Ecto neural progenitor cell (in vitro differentiated cells): Measurements from ENCODE around the gene CTU2.
A peak's percentile ranks its signal among the peaks of the same experiment; 100 is the strongest.

Experiments
- DNase-seq: peaks from one replicate; pipeline ENCODE4 v3.0.0-alpha.2; 2018; ENCODE audit warnings: low spot score

The CTU2 gene

DNA sequence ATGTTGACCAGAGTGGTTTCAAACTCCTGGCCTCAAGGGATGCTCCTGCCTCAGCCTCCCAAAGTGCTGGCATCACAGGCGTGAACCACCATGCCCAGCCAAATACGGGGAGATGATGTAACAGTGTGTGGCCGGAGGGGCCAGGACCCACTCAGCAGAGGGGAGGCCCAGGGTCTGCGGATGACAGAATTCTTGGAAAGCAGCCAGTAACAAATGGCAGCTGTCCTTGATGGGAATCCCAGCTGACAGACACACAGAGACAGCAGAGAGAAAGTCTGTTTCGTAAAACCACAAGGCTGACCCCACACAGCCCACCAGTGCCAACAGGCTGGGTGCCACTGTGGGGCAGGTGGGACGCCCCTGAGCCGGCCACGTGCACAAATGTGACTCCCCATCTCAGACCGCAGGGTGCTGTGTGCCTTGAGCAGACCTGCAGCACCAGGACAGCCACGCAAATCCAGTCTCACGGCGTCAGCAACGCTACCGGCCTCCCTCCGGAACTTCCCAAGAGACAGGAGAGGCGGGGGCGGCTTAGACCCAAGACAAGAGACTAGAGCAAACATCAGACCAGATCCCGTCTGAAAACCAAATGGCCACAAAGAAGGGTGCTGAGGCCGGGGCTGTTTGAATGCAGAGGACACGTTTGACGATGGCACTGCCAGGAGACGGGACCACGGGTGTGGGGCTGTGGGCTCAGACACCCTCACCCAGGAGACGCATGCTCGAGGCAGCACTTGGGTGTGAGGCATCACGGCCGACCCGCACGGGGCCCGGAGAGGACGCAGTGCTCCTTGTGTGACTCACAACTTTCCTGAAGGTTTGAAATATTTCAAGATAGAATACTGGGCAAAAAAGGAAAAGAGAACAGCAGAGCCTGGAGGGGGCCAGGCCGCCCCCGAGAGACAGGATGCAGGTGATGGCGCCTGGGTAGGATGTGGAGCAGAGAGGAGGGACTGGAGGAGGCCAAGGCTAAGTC is 24.6 kb downstream of the CTU2 start:
- DNase-seq, result no peak

DNA sequence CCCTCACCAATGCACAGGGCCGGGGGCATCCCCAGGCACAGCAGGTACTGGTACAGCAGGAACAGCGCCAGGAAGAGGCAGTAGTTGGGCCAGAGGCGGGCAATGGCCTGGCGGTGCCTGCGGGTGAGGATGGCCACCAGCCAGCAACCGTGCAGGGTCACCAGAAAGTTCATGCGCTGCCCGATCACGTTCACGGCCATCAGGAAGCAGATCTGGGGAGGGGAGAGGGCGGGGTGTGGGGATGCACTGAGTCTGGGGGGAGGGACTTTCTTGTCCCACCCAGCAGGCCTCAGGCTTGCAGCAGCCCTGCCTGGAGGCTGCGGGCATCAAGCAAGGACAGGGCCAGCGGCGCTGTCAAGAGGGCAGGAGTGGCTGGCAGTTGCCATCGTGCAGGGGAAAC is 25.4 kb downstream of the CTU2 start:
- no peak for DNase-seq

DNA sequence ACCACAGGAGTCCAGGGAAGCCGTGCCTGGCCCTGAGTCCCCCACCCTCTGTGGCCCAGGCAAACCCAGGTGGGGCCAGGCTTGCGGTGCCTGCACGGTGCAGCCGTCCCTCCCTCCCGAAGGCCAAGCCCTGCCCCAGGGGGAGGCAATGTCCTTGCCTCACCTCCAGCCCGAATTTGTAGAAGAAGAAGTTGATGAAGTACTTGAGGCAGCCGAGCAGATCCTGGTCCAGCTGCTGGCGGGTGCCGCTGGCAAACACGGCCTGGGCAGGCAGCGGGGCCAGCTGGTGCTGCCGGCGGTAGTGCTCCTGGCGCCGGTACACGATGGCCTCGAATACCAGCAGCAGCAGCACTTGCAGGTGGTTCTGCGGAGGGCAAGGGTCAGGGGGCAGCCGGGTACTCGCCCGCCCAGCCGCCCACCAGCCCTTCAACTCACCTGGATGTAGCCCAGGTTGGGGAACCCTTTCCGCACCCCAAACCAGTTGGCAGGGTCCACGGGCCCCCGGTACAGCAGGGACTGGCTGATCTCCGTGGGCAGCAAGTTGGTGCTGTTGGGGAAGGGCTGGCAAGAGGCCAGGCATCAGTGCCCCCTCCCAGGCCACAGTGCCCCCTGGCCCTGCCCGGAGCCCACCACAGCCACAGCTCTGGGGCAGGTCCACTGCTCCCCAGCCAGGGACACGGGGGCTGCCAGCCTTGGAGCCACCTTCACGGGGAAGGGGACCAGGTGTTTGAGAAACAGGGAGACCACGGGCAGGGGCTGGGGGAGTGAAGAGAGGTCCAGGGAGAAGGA is 26.1 kb downstream of the CTU2 start:
- DNase-seq, result no peak

GRCh38 chr16:88732961-88733294 is 26.6 kb downstream of the CTU2 start:
- DNase-seq, result no peak

DNA sequence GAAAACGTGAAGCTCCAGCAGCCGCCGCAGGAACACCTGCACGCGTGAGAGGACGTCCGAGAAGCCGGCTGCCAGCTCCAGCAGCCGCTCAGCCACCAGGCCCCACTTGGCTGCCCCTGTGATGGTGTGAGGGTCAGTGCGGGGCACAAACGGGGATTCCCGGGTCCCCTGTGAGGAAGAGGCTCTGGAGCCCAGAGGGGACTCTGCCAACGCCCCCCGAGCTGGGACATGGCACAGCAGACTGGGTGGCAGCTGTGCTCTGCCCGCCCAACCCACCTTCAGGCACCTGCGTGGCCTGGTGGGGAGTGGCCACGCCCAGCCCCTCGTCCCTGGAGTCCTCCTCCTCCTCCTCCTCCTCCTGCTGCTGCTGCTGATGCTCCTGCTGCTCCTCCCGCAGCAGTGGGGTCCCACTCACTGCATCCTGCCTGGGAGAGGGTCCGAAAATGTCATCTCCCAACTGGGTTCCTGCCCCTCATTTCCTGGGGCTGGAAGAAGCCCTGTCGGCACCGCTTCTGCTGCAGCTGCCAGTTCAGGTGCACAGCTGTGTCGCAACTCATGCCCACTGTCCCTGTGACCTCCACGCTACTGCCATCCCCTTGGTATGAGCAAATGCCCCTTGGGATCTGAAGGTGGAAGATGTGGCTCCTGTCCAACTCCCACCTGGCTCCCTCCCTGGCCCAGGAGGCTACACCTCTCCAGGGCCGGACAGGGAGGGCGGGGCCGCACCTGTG is 27.5 kb downstream of the CTU2 start:
- DNase-seq, result no peak

DNA sequence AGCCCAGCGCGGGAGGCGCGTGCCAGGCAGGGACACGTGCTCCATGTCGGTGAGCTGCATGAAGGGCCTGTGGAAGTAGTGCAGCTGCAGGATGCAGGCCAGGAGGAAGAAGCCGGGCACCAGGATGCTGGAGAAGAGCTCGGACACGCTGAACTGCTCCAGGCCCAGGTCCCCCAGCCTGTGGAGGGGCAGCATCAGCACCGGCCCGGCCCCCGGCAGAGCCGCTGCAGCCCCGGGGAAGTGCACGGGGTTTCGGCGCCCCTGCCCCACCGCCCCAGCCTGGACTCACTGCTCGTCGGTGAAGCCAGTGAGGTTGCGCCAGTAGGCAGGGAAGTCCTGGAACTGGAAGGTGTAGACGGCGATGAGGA is 28.0 kb downstream of the CTU2 start:
- DNase-seq, result no peak

DNA sequence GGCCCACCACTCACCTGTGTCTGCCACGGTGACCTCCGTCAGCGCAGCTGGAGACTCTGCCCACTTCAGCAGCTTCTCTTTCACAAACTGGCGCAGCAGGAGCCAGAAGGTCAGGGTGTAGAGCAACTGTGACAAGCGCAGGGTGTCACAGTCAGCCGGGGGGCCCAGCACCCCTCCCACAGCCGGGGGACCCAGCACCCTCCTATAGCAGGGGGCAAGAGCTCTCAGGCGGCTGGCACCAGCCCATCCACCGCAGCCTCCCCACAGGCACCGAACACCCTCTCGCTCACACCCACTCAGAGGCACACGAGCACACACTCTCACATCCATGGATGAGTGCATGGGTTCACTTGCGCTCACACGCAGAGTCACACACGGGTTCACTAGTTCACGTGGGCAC is 28.8 kb downstream of the CTU2 start:
- DNase-seq, result no peak

GRCh38 chr16:88735616-88736015 is 29.3 kb downstream of the CTU2 start:
- DNase-seq, result no peak

DNA sequence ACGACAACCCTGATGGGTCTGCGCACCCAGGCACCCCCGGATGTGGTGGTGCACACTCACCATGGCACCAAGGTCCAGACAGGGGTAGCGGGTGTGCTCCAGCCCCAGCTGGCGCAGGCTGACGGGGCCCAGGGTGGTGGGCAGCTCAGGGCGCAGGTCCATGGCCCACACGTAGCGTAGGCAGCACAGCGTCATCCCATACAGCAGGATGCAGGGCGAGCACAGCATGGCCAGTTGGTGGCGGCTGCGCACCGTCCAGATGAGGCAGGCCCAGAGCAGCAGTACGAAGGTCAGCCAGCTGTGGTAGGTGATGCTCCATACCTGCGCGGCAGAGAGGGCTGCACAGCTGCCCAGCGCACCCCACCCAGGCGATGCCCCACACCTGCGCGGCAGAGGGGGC is 29.8 kb downstream of the CTU2 start:
- DNase-seq, result no peak

DNA sequence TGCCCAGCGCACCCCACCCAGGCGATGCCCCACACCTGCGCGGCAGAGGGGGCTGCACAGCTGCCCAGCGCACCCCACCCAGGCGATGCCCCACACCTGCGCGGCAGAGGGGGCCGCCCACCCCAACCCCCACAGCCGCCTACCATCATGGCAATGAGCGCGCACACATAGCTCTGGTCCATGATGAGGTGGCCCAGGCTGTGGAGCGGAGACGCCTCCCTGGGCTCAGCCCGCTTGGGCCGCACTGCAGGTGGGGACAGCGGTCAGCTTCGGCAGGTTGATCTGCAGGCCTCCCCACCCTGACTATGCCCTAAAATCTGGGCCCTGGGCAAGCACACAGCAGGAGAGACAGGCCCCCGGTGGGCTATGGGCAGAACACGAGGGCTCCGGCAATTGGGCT is 30.2 kb downstream of the CTU2 start:
- no peak for DNase-seq

GRCh38 chr16:88737298-88738150 is 31.2 kb downstream of the CTU2 start:
- peak; percentile 82 for DNase-seq

DNA sequence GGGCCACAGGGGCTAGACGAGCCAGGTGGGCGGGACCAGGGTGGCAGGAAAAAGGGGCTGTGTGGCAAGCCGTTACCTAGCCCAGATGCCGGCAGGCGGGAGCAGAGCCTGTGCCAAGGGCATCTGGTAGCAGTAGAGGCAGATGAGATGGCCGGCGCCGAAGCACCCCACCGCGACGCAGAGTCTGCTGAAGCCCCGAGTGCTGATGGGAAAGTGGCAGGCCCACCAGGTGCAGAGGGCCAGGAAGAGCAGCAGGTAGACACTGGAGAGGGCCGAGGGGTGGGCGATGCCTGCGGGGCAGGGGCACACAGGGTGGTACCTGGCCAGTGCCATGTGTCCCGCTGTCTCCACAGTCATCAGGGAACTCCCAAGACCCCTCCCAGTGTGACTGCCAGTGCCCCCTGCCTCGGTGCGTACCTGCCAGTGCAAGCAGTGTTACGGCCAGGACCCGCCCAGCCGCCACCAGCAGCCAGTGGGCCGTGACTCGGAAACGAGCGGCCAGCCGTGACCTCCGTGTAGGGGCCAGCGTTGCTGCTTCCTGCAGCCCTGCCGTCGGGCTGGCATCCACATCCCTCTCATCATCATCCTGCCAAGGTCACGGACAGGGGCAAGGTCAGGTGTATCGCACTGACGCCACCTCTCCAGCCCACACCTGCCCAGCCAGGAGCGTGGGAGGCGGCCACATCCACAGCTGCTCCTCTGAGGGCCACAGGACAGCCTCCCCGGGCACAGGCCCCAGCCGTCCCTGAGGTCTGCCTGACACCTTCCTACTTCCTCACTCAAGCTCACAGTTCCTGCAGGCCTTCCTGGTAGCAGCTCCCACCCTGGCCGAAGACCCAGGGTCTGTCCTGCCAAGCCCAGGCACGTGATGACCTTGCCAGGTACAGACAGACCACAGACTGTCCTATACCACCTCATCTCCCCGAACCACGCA is 32.1 kb downstream of the CTU2 start:
- no peak for DNase-seq

GRCh38 chr16:88739139-88739976 is 33.1 kb downstream of the CTU2 start:
- DNase-seq, result no peak

- DNase-seq, result no peak
Observed at GRCh38 chr16:88739977-88740726, 33.8 kb downstream of the CTU2 start.

GRCh38 chr16:88740727-88741055 is 34.4 kb downstream of the CTU2 start:
- no peak for DNase-seq

GRCh38 chr16:88741368-88741767 is 35.1 kb downstream of the CTU2 start:
- DNase-seq, result no peak

DNA sequence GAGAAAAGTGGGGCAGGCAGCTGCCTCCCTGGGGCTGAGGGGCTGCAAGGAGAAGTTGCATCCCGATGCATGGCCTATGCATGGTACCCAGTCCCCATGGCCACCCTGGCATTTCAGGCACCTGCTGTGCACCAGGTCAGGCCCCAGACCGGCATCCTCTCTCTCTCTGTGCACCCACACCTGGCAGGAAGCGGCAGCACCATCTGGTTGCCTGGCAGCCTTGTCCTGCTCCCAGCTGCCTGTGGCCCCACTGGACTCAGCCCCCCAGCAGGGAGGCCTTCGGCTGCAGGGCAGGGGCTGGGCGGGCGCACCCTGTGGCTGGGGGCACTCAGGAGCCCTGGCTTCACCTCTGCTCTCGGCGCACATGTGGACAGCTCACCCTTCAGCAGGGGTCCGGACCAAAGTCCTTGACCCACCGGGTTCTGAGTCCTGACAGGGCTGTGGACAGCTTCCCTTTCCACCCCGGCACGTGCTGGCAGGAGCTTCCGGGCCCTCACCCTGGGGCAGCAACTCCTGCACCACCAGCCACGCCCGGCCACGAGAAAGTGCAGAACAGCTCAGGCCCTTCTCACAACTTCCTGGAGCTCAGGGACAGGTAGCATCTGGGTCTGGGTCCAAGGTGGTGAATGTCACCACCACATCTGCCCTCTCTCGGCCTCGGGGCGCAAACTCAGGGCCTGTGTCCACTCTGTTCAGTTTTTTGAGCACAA is 36.7 kb downstream of the CTU2 start:
- DNase-seq, result no peak
